Gastroesophageal sphincter (tissue), 4 donors: Measurements from ENCODE around the gene STK24. TPM values are rescaled to one million over a fixed set of nuclear protein-coding genes. Genes with fewer than 3 reads are reported as not detected.

Source experiments
- ATAC-seq: fragments of 150-250 bp; one replicate; pipeline ENCODE4 v1.9.1; 2016; ENCODE audit warnings: mild to moderate bottlenecking, moderate library complexity
- H3K27ac ChIP-seq, 4 donors: fragments of 200-600 bp; sonication (generic) in 3 of 4; 1 replicate in 3 of 4; 2 replicates in 1 of 4; pipeline ENCODE4 v1.5.1; 2016 to 2019
- H3K27me3 ChIP-seq: fragments of 200-600 bp; sonication (generic); one replicate; pipeline ENCODE4 v1.5.1; 2019
- H3K36me3 ChIP-seq, 2 donors: fragments of 200-600 bp; sonication (generic); one replicate each; pipeline ENCODE4 v1.5.1; 2019; ENCODE audit warnings: control low read depth in 1 of 2
- H3K4me1 ChIP-seq, 3 donors: fragments of 200-600 bp; sonication (generic); 1 replicate in 2 of 3; 2 replicates in 1 of 3; pipeline ENCODE4 v1.5.1; 2016 to 2019; ENCODE audit warnings: control low read depth in 2 of 3
- H3K4me3 ChIP-seq, 2 donors: fragments of 200-600 bp; sonication (generic); one replicate each; pipeline ENCODE4 v1.5.1; 2019; ENCODE audit warnings: mild to moderate bottlenecking in 1 of 2, moderate library complexity in 1 of 2
- H3K9me3 ChIP-seq, 3 donors: fragments of 200-600 bp; sonication (generic); one replicate each; pipeline ENCODE4 v1.5.1; 2017 to 2019; ENCODE audit warnings: control low read depth in 2 of 3
- CTCF ChIP-seq, 4 experiments: fragments of 200-600 bp in 2 of 4; fragments of 450-650 bp in 2 of 4; sonication (generic) in 1 of 4; IDR thresholded peaks; one replicate each; pipeline ENCODE4 v1.5.1; 2017 to 2019; ENCODE audit warnings: antibody characterized with exemption in 4 of 4, mild to moderate bottlenecking in 2 of 4, moderate library complexity in 2 of 4
- EP300 ChIP-seq: sonication (generic); formaldehyde crosslinking; IDR thresholded peaks from one replicate; pipeline ENCODE4 v1.6.1; 2017; ENCODE audit warnings: antibody characterized with exemption, mild to moderate bottlenecking
- POLR2A ChIP-seq, 2 donors: fragments of 450-650 bp; IDR thresholded peaks; one replicate each; pipeline ENCODE4 v1.6.1; 2017; ENCODE audit warnings: antibody characterized with exemption in 2 of 2, mild to moderate bottlenecking in 2 of 2, moderate library complexity in 1 of 2
- POLR2AphosphoS5 ChIP-seq: sonication (generic); formaldehyde crosslinking; IDR thresholded peaks from one replicate; pipeline ENCODE4 v1.6.1; 2017; ENCODE audit warnings: antibody characterized with exemption
- WGBS, 2 donors: methylation state at CpG; one replicate each; pipeline ENCODE4 v1.1.5; 2018; ENCODE audit warnings: low coverage in 1 of 2; 5-methylcytosine and 5-hydroxymethylcytosine counted together
- total RNA-seq, 4 donors: library from RNA; depleted of rRNA; stranded (reverse); fragments of >200 nt; gene quantifications; one replicate each; pipeline ENCODE4 v1.1.0, GENCODE V29; 2016

STK24 gene
- total RNA-seq, 4 donors from 2014 or later: 60.2 to 157 (median 102) TPM

- peaks cover 0 to 10% of the 10 kb centered on the region in 2 donors for H3K36me3 ChIP-seq
- H3K4me1 ChIP-seq: peaks cover 0 to 76% (median 10%) of the 10 kb centered on the region in 3 donors
- no peak for ATAC-seq
- 51 to 85% methylated on average over 4 of the region's 4 CpGs for WGBS, 2 donors
- no peaks in the 10 kb centered on the region for H3K27me3 ChIP-seq
- no peak overlapping the region for H3K4me3 ChIP-seq
- no peak overlapping the region for H3K27ac ChIP-seq
- no peaks in the 10 kb centered on the region for H3K9me3 ChIP-seq
- TF ChIP-seq POLR2AphosphoS5: no peak
- TF ChIP-seq CTCF (IDR thresholded peaks at IDR 0.05): no peak
- no peak for TF ChIP-seq EP300
- TF ChIP-seq POLR2A (IDR thresholded peaks at IDR 0.05): no peak
Observed at GRCh38 chr13:98515818-98516465, 61.0 kb downstream of the STK24 start.

- Histone ChIP-seq H3K27me3 (no peaks in the 10 kb centered on the region), H3K36me3 (peaks cover 0 to 10% of the 10 kb centered on the region in 2 donors), H3K9me3 (no peaks in the 10 kb centered on the region), H3K4me3 (no peak overlapping the region), H3K4me1 (peaks cover 0 to 72% (median 9%) of the 10 kb centered on the region in 3 donors), H3K27ac (no peak overlapping the region)
- 80 to 100% methylated on average over 1 of the region's 1 CpG for WGBS, 2 donors
- no peak for ATAC-seq
- TF ChIP-seq CTCF (IDR thresholded peaks at IDR 0.05): no peak
- no peak for TF ChIP-seq POLR2AphosphoS5
- TF ChIP-seq POLR2A (IDR thresholded peaks at IDR 0.05): no peak
- TF ChIP-seq EP300: no peak
Observed at GRCh38 chr13:98514288-98514687, 62.6 kb downstream of the STK24 start.

GRCh38 chr13:98513837-98514236 is 63.1 kb downstream of the STK24 start:
- Histone ChIP-seq H3K4me1 (peaks cover 0 to 75% (median 10%) of the 10 kb centered on the region in 3 donors), H3K9me3 (no peaks in the 10 kb centered on the region), H3K4me3 (no peak overlapping the region), H3K27me3 (no peaks in the 10 kb centered on the region), H3K27ac (no peak overlapping the region), H3K36me3 (peaks cover 0 to 10% of the 10 kb centered on the region in 2 donors)
- no peak for TF ChIP-seq POLR2A (IDR thresholded peaks at IDR 0.05)
- TF ChIP-seq CTCF (IDR thresholded peaks at IDR 0.05): no peak
- no peak for TF ChIP-seq POLR2AphosphoS5
- TF ChIP-seq EP300: no peak
- 90 to 93% methylated on average over 2 of the region's 2 CpGs for WGBS, 2 donors
- no peak for ATAC-seq

GRCh38 chr13:98512774-98513665 is 63.9 kb downstream of the STK24 start:
- H3K9me3 ChIP-seq: no peaks in the 10 kb centered on the region
- H3K27ac ChIP-seq: peak overlapping the region in 1 of 4 donors; percentile 25
- H3K4me1 ChIP-seq: peaks cover 0 to 83% (median 16%) of the 10 kb centered on the region in 3 donors
- TF ChIP-seq CTCF (IDR thresholded peaks at IDR 0.05) (no peak), POLR2AphosphoS5 (no peak), EP300 (no peak), POLR2A (IDR thresholded peaks at IDR 0.05) (no peak)
- ATAC-seq: no peak
- 39 to 84% methylated on average over 7 of the region's 18 CpGs for WGBS, 2 donors
- no peaks in the 10 kb centered on the region for H3K27me3 ChIP-seq
- peaks cover 0 to 8% of the 10 kb centered on the region in 2 donors for H3K36me3 ChIP-seq
- H3K4me3 ChIP-seq: no peak overlapping the region
